Measurements from ENCODE around the gene ATP2B1.

GRCh38 chr12:89574736-89575208, 133.9 kb downstream of the ATP2B1 start:
- TF ChIP-seq CTCF (IDR thresholded peaks at IDR 0.05): no peak
- TF ChIP-seq EZH2phosphoT487 (IDR thresholded peaks at IDR 0.05): no peak

Data from neural progenitor cell (in vitro differentiated cells).